Measurements from ENCODE around the gene SEMA5B. TPM values are rescaled to one million over a fixed set of nuclear protein-coding genes. Genes with fewer than 3 reads are reported as not detected.

The SEMA5B gene
- total RNA-seq, 2 experiments from 2014 or later, result 0.13 to 2.3 TPM

- ChIA-PET CTCF (ENCODE audit: unreplicated experiment) (no interaction called here), POLR2A (interaction anchor here (0.6 kb wide), 1 partner anchor 589 kb away, joined by 3 read pairs; no protein-coding TSS in a partner anchor)
Observed at GRCh38 chr3:122969585-122970469, 57.7 kb downstream of the SEMA5B start.

GRCh38 chr3:122967765-122968164, 59.8 kb downstream of the SEMA5B start:
- ChIA-PET CTCF (ENCODE audit: unreplicated experiment) (no interaction called here), POLR2A (interaction anchor here (0.7 to 1.0 kb wide), 2 partner anchors 11 to 22 kb away, joined by 3 to 4 read pairs; no protein-coding TSS in a partner anchor)
- intact Hi-C loops (cut with micrococcal nuclease; ENCODE audit: unreplicated experiment), result no loop called here
- no peak for DNase-seq (ENCODE audit: low spot score)
- no peak for TF ChIP-seq EZH2phosphoT487 (IDR thresholded peaks at IDR 0.05; ENCODE audit: borderline replicate concordance, low read depth, low read length)
- no peak for TF ChIP-seq CTCF (conservative IDR thresholded peaks at IDR 0.05; ENCODE audit: low read length)
- Histone ChIP-seq H3K27ac (ENCODE audit: low read depth, low read length, poor library complexity, severe bottlenecking) (no peak overlapping the region), H3K79me2 (ENCODE audit: insufficient read depth, low read depth, low read length) (no peaks in the 10 kb centered on the region), H2AFZ (ENCODE audit: low read length) (no peak overlapping the region), H3K4me3 (ENCODE audit: low read depth, low read length, poor library complexity, severe bottlenecking) (no peak overlapping the region), H3K36me3 (ENCODE audit: insufficient read depth, low read length) (no peaks in the 10 kb centered on the region), H4K20me1 (ENCODE audit: insufficient read depth, low read length) (no peaks in the 10 kb centered on the region), H3K9me2 (ENCODE audit: insufficient read depth, low read length) (no peaks in the 10 kb centered on the region), H3K9me3 (ENCODE audit: low read length) (no peaks in the 10 kb centered on the region), H3K4me1 (ENCODE audit: insufficient read depth, low read length, poor library complexity, severe bottlenecking) (no peaks in the 10 kb centered on the region), H3K4me2 (ENCODE audit: low read length) (no peak overlapping the region)
- no TSS peak for BruUV-seq (replicated peaks)

More at GRCh38 chr3:122969585-122970469, 57.7 kb downstream of the SEMA5B start:
- Histone ChIP-seq H3K9me2 (ENCODE audit: insufficient read depth, low read length) (no peaks in the 10 kb centered on the region), H3K79me2 (ENCODE audit: insufficient read depth, low read depth, low read length) (no peaks in the 10 kb centered on the region), H2AFZ (ENCODE audit: low read length) (no peak overlapping the region), H3K4me1 (ENCODE audit: insufficient read depth, low read length, poor library complexity, severe bottlenecking) (peaks cover 10% of the 10 kb centered on the region), H3K4me3 (ENCODE audit: low read depth, low read length, poor library complexity, severe bottlenecking) (no peak overlapping the region), H4K20me1 (ENCODE audit: insufficient read depth, low read length) (no peaks in the 10 kb centered on the region), H3K4me2 (ENCODE audit: low read length) (no peak overlapping the region), H3K27ac (ENCODE audit: low read depth, low read length, poor library complexity, severe bottlenecking) (no peak overlapping the region), H3K36me3 (ENCODE audit: insufficient read depth, low read length) (no peaks in the 10 kb centered on the region), H3K9me3 (ENCODE audit: low read length) (no peaks in the 10 kb centered on the region)
- BruUV-seq (replicated peaks), result no TSS peak
- DNase-seq (ENCODE audit: low spot score), result no peak
- no peak for TF ChIP-seq CTCF (conservative IDR thresholded peaks at IDR 0.05; ENCODE audit: low read length)
- TF ChIP-seq EZH2phosphoT487 (IDR thresholded peaks at IDR 0.05; ENCODE audit: borderline replicate concordance, low read depth, low read length), result no peak
- intact Hi-C loops (cut with micrococcal nuclease; ENCODE audit: unreplicated experiment), result no loop called here

GRCh38 chr3:122967356-122967755, 60.2 kb downstream of the SEMA5B start:
- POLR2A ChIA-PET, result interaction anchor here (0.7 to 1.0 kb wide), 2 partner anchors 11 to 22 kb away, joined by 3 to 4 read pairs; no protein-coding TSS in a partner anchor

More at GRCh38 chr3:122967356-122967755, 60.2 kb downstream of the SEMA5B start:
- Histone ChIP-seq H3K9me3 (ENCODE audit: low read length) (no peaks in the 10 kb centered on the region), H2AFZ (ENCODE audit: low read length) (no peak overlapping the region), H3K4me3 (ENCODE audit: low read depth, low read length, poor library complexity, severe bottlenecking) (no peak overlapping the region), H4K20me1 (ENCODE audit: insufficient read depth, low read length) (no peaks in the 10 kb centered on the region), H3K27ac (ENCODE audit: low read depth, low read length, poor library complexity, severe bottlenecking) (no peak overlapping the region), H3K4me1 (ENCODE audit: insufficient read depth, low read length, poor library complexity, severe bottlenecking) (no peaks in the 10 kb centered on the region), H3K4me2 (ENCODE audit: low read length) (no peak overlapping the region), H3K36me3 (ENCODE audit: insufficient read depth, low read length) (no peaks in the 10 kb centered on the region), H3K79me2 (ENCODE audit: insufficient read depth, low read depth, low read length) (no peaks in the 10 kb centered on the region), H3K9me2 (ENCODE audit: insufficient read depth, low read length) (no peaks in the 10 kb centered on the region)
- intact Hi-C loops (cut with micrococcal nuclease; ENCODE audit: unreplicated experiment), result no loop called here
- no TSS peak for BruUV-seq (replicated peaks)
- CTCF ChIA-PET (ENCODE audit: unreplicated experiment), result no interaction called here
- DNase-seq (ENCODE audit: low spot score), result no peak
- TF ChIP-seq EZH2phosphoT487 (IDR thresholded peaks at IDR 0.05; ENCODE audit: borderline replicate concordance, low read depth, low read length) (no peak), CTCF (conservative IDR thresholded peaks at IDR 0.05; ENCODE audit: low read length) (no peak)
